NT2/D1 (cell line): ENCODE measurements around the gene CELSR1.
A peak's percentile ranks its signal among the peaks of the same experiment; 100 is the strongest.

Experiments used
- DNase-seq: peaks from one replicate; pipeline ENCODE4 v3.0.0-alpha.2; 2011; ENCODE audit warnings: low read depth, low spot score
- H3K27me3 ChIP-seq: 2 replicates; pipeline ENCODE4 v1.6.0; 2011; ENCODE audit warnings: mild to moderate bottlenecking; ENCODE audit not compliant: insufficient read length, insufficient read depth
- H3K36me3 ChIP-seq: 2 replicates; pipeline ENCODE4 v1.6.1; 2011; ENCODE audit warnings: mild to moderate bottlenecking, low read length, mixed read lengths; ENCODE audit not compliant: insufficient read depth, insufficient read length
- H3K4me1 ChIP-seq: 2 replicates; pipeline ENCODE4 v1.5.1; 2011; ENCODE audit not compliant: insufficient read depth, insufficient read length
- H3K4me3 ChIP-seq: 2 replicates; pipeline ENCODE4 v1.5.1; 2011; ENCODE audit warnings: low read depth; ENCODE audit not compliant: insufficient read length
- H3K9ac ChIP-seq: 2 replicates; pipeline ENCODE4 v1.6.0; 2011; ENCODE audit warnings: low read depth; ENCODE audit not compliant: insufficient read length
- H3K9me3 ChIP-seq: 2 replicates; pipeline ENCODE4 v1.5.1; 2011; ENCODE audit warnings: mild to moderate bottlenecking, low read length; ENCODE audit not compliant: insufficient read depth
- SUZ12 ChIP-seq: IDR thresholded peaks from 2 replicates; pipeline ENCODE4 v1.6.1; 2011; ENCODE audit not compliant: insufficient read length, insufficient read depth; ENCODE audit errors: extremely low read depth
- YY1 ChIP-seq: IDR thresholded peaks from 2 replicates; pipeline ENCODE4 v1.6.1; 2011; ENCODE audit not compliant: insufficient read length, insufficient read depth
- ZNF274 ChIP-seq: IDR thresholded peaks from 2 replicates; pipeline ENCODE4 v1.6.1; 2011; ENCODE audit warnings: mild to moderate bottlenecking, low read depth, low read length

CELSR1 gene

GRCh38 chr22:46537225-46537945 lies at the start of gene CELSR1:
TSS of gene CELSR1 (minus strand) at chr22:46537620. CDS start at chr22:46537170, 450 bp downstream.
- peaks cover 34% of the 10 kb centered on the region for H3K36me3 ChIP-seq
- peak within 1 kb of the TSS; percentile 72 for H3K9ac ChIP-seq
- H3K4me1 ChIP-seq: peaks cover 9% of the 10 kb centered on the region
- no peak for TF ChIP-seq ZNF274
- TF ChIP-seq SUZ12: no peak
- TF ChIP-seq YY1: no peak
- peaks cover 6% of the 10 kb centered on the region; the same call in 1 of the 2 replicates for H3K9me3 ChIP-seq
- H3K27me3 ChIP-seq: peaks cover 37% of the 10 kb centered on the region
- H3K4me3 ChIP-seq: peak within 1 kb of the TSS; percentile 49
- DNase-seq: no peak

- H3K4me3 ChIP-seq: no peak overlapping the region
- peaks cover 30% of the 10 kb centered on the region for H3K4me1 ChIP-seq
- H3K36me3 ChIP-seq: no peaks in the 10 kb centered on the region
- H3K9ac ChIP-seq: no peak overlapping the region
- DNase-seq: no peak
- H3K27me3 ChIP-seq: peaks cover 9% of the 10 kb centered on the region
- TF ChIP-seq YY1 (no peak), SUZ12 (no peak)
- H3K9me3 ChIP-seq: no peaks in the 10 kb centered on the region
Measured at GRCh38 chr22:46587061-46587460, 49.6 kb upstream of the CELSR1 start.

GRCh38 chr22:46586531-46587011 lies 49.2 kb upstream of the CELSR1 start:
- Histone ChIP-seq H3K27me3 (peaks cover 9% of the 10 kb centered on the region), H3K9ac (no peak overlapping the region), H3K4me3 (no peak overlapping the region), H3K4me1 (peaks cover 32% of the 10 kb centered on the region), H3K36me3 (no peaks in the 10 kb centered on the region), H3K9me3 (no peaks in the 10 kb centered on the region)
- no peak for DNase-seq
- TF ChIP-seq SUZ12 (no peak), ZNF274 (no peak), YY1 (no peak)

GRCh38 chr22:46586123-46586519 lies 48.7 kb upstream of the CELSR1 start:
- Histone ChIP-seq H3K27me3 (peaks cover 9% of the 10 kb centered on the region), H3K4me1 (peaks cover 34% of the 10 kb centered on the region), H3K9me3 (no peaks in the 10 kb centered on the region), H3K36me3 (no peaks in the 10 kb centered on the region), H3K4me3 (no peak overlapping the region), H3K9ac (no peak overlapping the region)
- DNase-seq: no peak
- TF ChIP-seq YY1 (no peak), ZNF274 (no peak), SUZ12 (no peak)

- H3K27me3 ChIP-seq: peaks cover 9% of the 10 kb centered on the region
- no peaks in the 10 kb centered on the region for H3K36me3 ChIP-seq
- H3K9ac ChIP-seq: no peak overlapping the region
- no peak for DNase-seq
- H3K4me3 ChIP-seq: no peak overlapping the region
- H3K4me1 ChIP-seq: peaks cover 34% of the 10 kb centered on the region
- no peak for TF ChIP-seq SUZ12
- no peak for TF ChIP-seq ZNF274
- no peak for TF ChIP-seq YY1
- H3K9me3 ChIP-seq: no peaks in the 10 kb centered on the region
Measured at GRCh38 chr22:46585340-46586122, 48.1 kb upstream of the CELSR1 start.

- peak overlapping the region; percentile 32 for H3K9ac ChIP-seq
- H3K27me3 ChIP-seq: peaks cover 9% of the 10 kb centered on the region
- peak overlapping the region; percentile 8 for H3K4me3 ChIP-seq
- DNase-seq: no peak
- no peaks in the 10 kb centered on the region for H3K9me3 ChIP-seq
- TF ChIP-seq SUZ12: no peak
- no peak for TF ChIP-seq ZNF274
- no peak for TF ChIP-seq YY1
- peaks cover 25% of the 10 kb centered on the region for H3K4me1 ChIP-seq
- no peaks in the 10 kb centered on the region for H3K36me3 ChIP-seq
Measured at GRCh38 chr22:46584081-46584921, 46.9 kb upstream of the CELSR1 start.

- Histone ChIP-seq H3K4me1 (peaks cover 26% of the 10 kb centered on the region), H3K36me3 (no peaks in the 10 kb centered on the region), H3K9me3 (no peaks in the 10 kb centered on the region), H3K27me3 (peaks cover 9% of the 10 kb centered on the region), H3K4me3 (no peak overlapping the region), H3K9ac (no peak overlapping the region)
- no peak for DNase-seq
- TF ChIP-seq SUZ12 (no peak), YY1 (no peak), ZNF274 (no peak)
Measured at GRCh38 chr22:46583571-46583970, 46.2 kb upstream of the CELSR1 start.
